ENCODE data around the gene LTB.

DNA sequence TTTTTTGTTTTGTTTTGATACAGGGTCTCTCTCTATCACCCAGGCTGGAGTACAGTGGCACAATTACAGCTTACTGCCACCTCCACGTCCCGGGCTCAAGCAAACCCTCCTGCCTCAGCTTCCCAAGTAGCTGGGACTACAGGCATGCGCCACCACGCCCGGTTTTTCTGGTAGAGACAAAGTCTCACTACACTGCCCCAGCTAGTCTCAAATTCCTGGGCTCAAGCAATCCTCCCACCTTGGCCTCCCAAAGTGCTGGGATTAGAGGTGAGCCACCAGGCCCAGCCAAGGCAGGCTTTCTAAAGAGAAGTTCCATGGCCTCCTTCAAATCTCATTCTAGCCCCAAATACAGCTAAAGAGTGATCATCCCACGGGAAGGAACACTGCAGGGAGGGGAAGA is 48.2 kb downstream of the LTB start:
- TF ChIP-seq, protein P1, sequence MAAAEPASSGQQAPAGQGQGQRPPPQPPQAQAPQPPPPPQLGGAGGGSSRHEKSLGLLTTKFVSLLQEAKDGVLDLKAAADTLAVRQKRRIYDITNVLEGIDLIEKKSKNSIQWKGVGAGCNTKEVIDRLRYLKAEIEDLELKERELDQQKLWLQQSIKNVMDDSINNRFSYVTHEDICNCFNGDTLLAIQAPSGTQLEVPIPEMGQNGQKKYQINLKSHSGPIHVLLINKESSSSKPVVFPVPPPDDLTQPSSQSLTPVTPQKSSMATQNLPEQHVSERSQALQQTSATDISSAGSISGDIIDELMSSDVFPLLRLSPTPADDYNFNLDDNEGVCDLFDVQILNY (CRISPR knock-in tag; conservative IDR thresholded peaks at IDR 0.05): no peak
- TF ChIP-seq ZNF558 (CRISPR knock-in tag; IDR thresholded peaks at IDR 0.05; ENCODE audit: borderline replicate concordance) (no peak), TBL1XR1 (IDR thresholded peaks at IDR 0.05; ENCODE audit: borderline replicate concordance, low read length, partially characterized antibody) (no peak), HNRNPLL (IDR thresholded peaks at IDR 0.05; ENCODE audit: low read depth, low read length, poor library complexity, severe bottlenecking) (no peak), SMAD3 (CRISPR knock-in tag; IDR thresholded peaks at IDR 0.05) (no peak), MYC (CRISPR knock-in tag; IDR thresholded peaks at IDR 0.05; ENCODE audit: borderline replicate concordance) (no peak), NR2F2 (IDR thresholded peaks at IDR 0.05; ENCODE audit: borderline replicate concordance, low read depth) (no peak)
